ENCODE results near the gene ATP1A1. TPM values are rescaled to one million over a fixed set of nuclear protein-coding genes. Genes with fewer than 3 reads are reported as not detected.

Gene ATP1A1
- total and polyA plus RNA-seq, 2 experiments from 2014 or later, result 117 to 202 TPM

GRCh38 chr1:116416854-116417513 lies 43.9 kb downstream of the ATP1A1 start (continued):
- TF ChIP-seq ZNF462 (CRISPR knock-in tag; IDR thresholded peaks at IDR 0.05) (no peak), ZNF331 (CRISPR knock-in tag; IDR thresholded peaks at IDR 0.05; ENCODE audit: low read depth) (no peak), CREB1 (CRISPR knock-in tag; IDR thresholded peaks at IDR 0.05; ENCODE audit: low read depth) (no peak), POLR2AphosphoS5 (IDR thresholded peaks at IDR 0.05; ENCODE audit: low read depth) (no peak)

GRCh38 chr1:116417678-116418077 lies 44.6 kb downstream of the ATP1A1 start:
- no peaks in the 10 kb centered on the region; the same call in 1 of the 2 replicates for H3K4me1 ChIP-seq (ENCODE audit: insufficient read depth)
- no peaks in the 10 kb centered on the region for H4K20me1 ChIP-seq (replicated peaks; ENCODE audit: insufficient read depth)
- peaks cover 10% of the 10 kb centered on the region; the same call in 2 of the 3 replicates for H3K4me1 Mint-ChIP-seq
- H3K27me3 Mint-ChIP-seq (ENCODE audit: insufficient read depth, low read depth, poor library complexity), result no peaks in the 10 kb centered on the region
- H3K4me2 ChIP-seq, result peak overlapping the region; percentile 88
- no peaks in the 10 kb centered on the region for H3K36me3 ChIP-seq (ENCODE audit: insufficient read depth)
- H2AFZ ChIP-seq, result peak overlapping the region; percentile 99; the same call in 1 of the 2 replicates
- no peaks in the 10 kb centered on the region for H3K9me2 ChIP-seq (ENCODE audit: insufficient read depth)
- no peak for ATAC-seq
- H3K4me3 Mint-ChIP-seq, result peak overlapping the region; percentile 91
- H3K27ac ChIP-seq (ENCODE audit: low read depth), result no peak overlapping the region
- no peaks in the 10 kb centered on the region for H3K27me3 ChIP-seq (ENCODE audit: insufficient read depth)
- no peaks in the 10 kb centered on the region for H3F3A ChIP-seq (replicated peaks; ENCODE audit: low read depth)
- no peaks in the 10 kb centered on the region for H3K9me3 Mint-ChIP-seq
- H3K27ac Mint-ChIP-seq, result peak overlapping the region; percentile 87
- DNase-seq (ENCODE audit: low spot score), result no peak
- H3K36me3 Mint-ChIP-seq (ENCODE audit: low read depth), result no peaks in the 10 kb centered on the region
- peak overlapping the region; percentile 82 for H3K4me3 ChIP-seq
- no peaks in the 10 kb centered on the region for H3K79me2 ChIP-seq (replicated peaks; ENCODE audit: insufficient read depth)
- TF ChIP-seq ZNF462 (CRISPR knock-in tag; IDR thresholded peaks at IDR 0.05), result no peak
- TF ChIP-seq ZNF331 (CRISPR knock-in tag; IDR thresholded peaks at IDR 0.05; ENCODE audit: low read depth), result no peak
- TF ChIP-seq NANOG (IDR thresholded peaks at IDR 0.05; ENCODE audit: borderline replicate concordance), result no peak
- TF ChIP-seq POLR2AphosphoS5 (IDR thresholded peaks at IDR 0.05; ENCODE audit: low read depth), result no peak
- TF ChIP-seq STAT1 (IDR thresholded peaks at IDR 0.05; ENCODE audit: unreplicated experiment), result no peak
- no peak for TF ChIP-seq ETS1 (IDR thresholded peaks at IDR 0.05)
